ENCODE data around the gene NTN4. TPM values are rescaled to one million over a fixed set of nuclear protein-coding genes. Genes with fewer than 3 reads are reported as not detected.
"Not testable (repeated sequence)": the region's sequence is repeated elsewhere in the genome, so short reads cannot be mapped to it uniquely, and the experiment has no call there.

NTN4 gene
- total RNA-seq, 1 experiment from 2014 or later = 86.7 TPM

DNA sequence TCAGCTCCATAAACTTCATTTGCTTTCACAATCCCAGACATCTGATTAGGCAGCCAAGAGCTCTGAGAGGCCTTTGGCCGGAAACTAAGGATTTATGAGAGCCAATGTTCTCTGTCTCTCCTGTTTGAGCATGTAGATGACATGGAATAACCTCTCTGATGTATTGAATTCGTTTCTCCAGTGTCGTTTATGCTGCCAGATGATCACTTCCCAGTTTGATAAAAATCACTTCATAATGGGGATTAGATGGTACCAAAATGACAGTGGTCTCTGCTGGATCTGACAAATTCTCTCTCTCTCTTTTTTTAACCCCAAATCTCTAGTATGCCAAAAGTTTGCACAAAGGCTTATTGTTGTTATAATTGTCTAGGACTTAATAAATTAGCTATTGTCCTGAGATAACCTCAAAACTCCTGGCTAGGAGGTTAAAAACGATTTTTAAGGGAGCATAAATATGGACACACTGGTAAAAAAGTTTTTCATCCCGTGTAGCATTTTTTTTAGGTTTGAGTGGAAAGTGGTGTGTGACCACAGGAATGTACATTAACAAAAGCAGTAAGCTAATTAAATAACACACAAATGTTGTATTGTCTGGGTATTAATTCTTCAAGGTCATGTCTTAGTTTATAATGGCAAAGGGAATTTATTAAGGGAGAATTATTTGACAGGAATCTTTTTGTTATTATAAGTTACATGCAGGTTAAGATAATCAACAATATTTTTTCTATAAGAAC lies 156.7 kb downstream of the NTN4 start:
- DNase-seq (ENCODE audit: extremely low read depth, low read depth) = peak; percentile 49

DNA sequence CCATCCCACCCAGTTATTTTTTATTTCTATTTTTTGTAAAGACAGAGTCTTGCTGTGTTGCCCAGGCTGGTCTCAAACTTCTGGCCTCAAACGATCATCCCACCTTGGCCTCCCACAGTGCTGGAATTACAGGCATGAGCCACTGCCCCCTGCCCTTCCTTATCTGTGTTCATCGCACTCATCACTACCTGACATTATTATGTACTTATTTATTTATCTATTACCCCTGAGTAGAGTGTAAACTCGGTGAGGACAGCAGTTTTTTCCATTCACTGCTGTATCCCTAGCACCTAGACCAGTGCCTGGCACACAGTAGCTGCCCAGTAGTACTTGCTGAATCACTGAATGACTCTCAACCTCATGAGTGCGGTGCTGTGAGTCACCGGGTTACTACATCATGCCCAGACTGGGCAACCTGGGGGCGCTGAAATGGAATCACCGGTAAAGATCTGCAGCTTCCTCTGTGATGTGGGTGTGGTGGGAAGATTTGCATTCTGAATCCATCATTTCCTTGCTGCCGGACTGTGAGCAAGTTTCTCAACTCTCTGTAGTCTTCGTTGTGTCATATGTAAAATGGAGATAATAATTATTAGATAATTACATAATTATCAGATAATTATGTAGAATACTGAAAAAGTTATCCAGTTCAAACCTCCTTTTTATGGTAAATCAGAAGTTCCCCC lies 157.4 kb downstream of the NTN4 start:
- DNase-seq (ENCODE audit: extremely low read depth, low read depth) = peak; percentile 95

DNA sequence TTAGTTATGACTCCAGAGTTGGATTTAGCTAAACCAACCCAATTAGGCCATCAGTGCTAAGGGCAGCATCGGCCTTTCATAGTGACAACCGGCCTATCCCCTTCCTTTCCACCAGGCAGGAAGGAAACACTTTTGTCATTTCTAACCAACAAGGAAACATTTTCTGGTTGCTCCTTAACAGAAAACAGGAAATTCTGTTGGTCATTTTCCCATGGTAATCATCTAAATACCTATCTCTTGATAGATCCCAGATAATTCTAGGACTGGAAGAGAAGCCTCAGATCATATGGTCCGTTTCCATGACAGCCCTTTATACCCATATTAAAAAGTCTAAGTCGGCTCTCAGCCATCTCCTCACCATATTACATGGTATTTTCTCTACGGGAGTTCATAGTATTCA lies 160.1 kb downstream of the NTN4 start:
- no peak for DNase-seq (ENCODE audit: extremely low read depth, low read depth)

DNA sequence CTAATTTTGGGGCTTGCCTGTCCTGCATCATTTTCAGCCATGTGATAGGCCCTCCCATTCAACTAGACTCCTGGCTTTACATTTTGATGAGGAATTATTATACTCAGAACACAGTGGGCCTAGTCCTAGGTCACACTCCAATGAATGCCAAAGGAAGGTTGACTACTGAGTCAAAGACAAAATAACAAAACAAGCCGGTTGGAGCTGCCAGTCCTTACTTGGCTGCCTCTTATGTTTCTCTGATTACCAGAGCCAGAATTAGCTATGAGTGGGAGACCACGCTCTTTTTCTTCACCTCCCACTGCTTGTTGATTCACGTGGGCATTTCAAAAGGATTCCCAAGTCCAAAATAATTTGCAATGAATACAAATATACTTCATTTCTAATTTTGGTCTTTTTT lies 161.2 kb downstream of the NTN4 start:
- no peak for DNase-seq (ENCODE audit: extremely low read depth, low read depth)

DNA sequence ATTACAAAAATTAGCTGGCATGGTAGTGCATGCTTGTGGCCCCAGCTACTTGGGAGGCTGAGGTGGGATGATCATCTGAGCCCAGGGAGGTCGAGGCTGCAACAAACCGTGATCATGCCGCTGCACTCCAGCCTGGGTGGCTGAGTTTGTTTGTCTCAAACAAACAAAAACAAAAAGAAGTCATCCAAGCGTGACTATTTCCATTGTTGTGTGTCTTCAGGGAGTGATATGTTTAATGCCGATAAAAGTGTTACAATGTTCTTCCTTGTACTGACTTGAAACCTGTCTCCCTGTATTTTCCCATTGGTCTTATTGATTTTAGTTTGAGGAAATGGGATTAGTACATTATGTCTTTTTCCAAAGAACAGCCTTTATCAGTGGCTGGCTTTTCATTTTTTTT lies 163.7 kb downstream of the NTN4 start:
- no peak for DNase-seq (ENCODE audit: extremely low read depth, low read depth)

DNA sequence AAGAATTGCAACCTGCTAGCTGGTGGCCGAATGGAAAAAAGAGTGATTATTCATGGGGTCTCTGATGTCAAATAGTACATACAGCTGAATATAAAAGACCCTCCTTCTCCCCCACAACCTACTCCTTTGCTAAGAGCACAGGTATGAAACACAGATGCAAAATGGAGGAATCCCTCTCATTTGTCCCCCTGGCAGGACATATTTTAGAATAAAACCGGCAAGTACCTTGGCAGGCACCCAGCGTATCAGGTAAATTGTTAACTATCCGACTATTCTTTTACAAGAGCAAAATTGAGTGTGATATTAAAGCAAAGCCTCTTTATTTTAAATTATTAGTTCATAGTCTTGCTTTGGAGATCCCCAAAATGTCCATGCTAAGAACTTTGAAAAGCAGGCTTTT lies 165.6 kb downstream of the NTN4 start:
- no peak for DNase-seq (ENCODE audit: extremely low read depth, low read depth)

DNA sequence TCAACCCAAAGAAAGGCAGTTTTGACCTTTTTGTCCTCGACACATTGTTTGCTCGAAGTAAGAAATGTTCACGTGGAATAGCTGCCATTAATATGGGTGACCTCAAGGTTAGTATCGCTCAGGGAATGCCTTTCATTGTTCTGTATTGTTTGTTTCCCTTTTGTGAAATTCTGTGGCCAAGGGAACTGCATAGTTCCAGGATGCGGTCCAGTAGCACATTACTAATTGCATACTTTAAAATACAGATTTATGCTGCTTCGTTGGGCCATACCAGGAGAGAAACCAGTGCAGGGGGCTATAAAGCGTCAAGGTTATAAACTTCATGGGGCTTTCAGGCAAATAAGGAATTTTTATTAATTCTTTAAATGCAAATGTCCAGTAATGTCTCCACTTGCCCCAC lies 166.0 kb downstream of the NTN4 start:
- DNase-seq (ENCODE audit: extremely low read depth, low read depth) = no peak

DNA sequence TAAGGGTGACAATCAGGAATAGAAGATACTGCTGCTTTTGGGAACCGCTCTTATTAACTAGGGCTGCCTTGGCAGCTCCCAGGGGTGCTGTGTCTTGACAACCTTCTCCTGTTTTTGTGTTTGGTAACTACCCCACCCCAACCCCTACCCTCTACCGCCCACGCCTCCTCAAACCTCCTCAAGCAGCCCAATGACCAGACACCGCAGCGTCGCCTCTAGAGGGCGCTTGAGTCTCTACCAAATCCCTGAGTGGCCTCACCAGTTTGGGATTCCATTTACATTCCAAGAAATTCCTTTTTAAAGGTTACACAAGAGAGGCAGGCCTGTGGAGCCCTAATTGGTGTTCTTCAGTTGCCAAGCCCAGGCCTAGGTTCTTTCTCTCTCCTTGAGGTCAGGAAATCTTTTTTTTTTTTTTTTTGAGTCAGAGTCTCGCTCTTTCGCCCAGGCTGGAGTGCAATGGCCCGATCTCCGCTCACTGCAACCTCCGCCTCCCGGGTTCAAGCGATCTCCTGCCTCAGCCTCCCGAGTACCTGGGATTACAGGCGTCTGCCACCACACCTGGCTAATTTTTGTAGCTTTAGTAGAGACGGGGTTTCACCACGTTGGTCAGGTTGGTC lies 166.9 kb downstream of the NTN4 start:
- peak; percentile 87 for DNase-seq (ENCODE audit: extremely low read depth, low read depth)

DNA sequence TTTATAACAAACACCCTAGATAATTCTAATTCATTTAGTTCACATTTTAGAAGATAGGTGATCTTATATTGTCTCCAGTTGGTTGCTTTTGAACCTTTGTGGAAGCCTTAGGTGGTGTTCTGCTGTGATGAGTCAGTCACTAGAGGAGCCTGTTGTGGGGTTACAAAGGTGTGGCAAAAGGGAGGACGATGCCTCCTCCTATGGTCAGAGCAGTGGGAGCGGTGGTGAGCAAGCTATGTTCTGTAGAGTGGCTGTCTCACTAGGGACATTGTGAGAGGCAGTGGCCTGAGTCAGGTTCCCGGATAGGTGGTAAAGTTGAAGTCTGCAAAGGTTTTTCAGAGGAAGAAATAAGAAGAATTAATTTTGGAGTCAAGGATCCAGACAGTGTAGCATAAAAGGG lies 167.7 kb downstream of the NTN4 start:
- no peak for DNase-seq (ENCODE audit: extremely low read depth, low read depth)

DNA sequence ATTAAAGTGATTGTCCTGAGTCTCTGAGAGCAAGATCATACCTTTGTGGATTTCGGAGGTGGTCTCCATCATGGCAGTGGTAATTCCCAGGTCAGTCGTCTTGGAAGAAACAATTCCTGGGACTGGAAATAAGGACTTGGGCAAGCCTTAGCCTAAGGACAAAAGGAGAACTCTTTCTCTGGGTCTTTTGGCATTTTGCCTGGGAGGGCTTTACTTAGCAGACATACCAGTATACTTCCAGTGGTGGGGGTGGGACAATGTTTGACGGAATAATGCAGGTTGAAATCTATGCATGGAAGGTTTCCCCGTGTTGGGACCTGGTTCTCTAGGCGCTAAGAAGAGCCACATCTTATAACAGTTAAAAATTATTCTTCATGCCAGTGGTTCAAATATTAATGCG lies 168.8 kb downstream of the NTN4 start:
- DNase-seq (ENCODE audit: extremely low read depth, low read depth) = no peak

DNA sequence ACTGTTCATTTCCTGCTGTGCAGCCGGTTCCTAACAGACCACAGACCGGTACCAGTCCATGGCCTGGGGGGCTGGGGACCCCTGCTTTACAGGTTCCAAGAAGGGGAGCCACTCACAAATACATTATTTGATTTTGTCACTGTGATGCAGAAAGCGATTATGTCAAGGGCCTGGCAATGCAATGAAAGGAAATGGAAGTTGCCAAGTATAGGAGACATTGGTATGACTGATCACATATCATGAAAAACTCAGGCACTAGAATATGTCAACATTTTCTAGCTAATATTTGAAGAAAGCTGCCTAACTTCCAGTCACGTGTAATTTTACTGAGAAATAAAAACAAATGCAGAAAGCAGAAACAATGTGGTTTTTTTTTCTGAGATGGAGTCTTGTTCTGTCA lies 170.4 kb downstream of the NTN4 start:
- DNase-seq (ENCODE audit: extremely low read depth, low read depth) = no peak

DNA sequence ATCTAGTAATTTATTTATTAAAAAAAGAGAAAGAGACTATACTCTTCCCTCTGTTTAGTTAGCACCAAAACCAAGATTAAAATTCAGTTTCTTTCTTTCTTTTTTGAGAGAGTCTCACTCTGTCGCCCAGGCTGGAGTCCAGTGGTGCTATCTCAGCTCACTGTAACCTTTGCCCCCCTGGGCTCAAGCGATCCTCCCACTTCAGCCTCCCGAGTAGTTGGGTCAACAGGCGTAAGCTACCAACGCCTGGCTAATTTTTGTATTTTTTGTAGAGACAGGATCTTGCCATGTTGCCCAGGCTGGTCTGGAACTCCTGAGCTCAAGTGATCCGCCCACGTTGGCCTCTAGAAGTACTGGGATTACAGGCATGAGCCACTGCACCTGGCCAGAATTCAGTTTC lies 174.1 kb downstream of the NTN4 start:
- not testable (repeated sequence) for DNase-seq (ENCODE audit: extremely low read depth, low read depth)

DNA sequence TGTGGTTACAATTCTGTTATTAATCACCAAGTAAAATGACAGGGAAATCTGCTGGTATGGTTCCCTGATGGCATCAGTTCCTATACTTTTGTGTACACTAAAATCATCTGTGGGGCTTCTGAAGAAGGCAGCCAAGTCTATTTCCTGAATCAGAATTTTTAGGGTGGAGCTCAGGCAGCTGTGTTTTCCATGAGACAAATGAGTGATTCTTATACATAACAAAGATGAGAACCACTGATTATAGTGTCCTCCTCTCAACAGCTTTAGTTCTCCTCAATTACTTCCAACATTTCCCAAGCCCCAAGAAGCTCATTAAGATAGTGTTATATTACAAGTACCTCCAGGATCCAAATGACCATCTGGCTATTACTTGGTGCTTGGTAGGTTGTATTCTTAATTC lies 174.8 kb downstream of the NTN4 start:
- DNase-seq (ENCODE audit: extremely low read depth, low read depth) = no peak

DNA sequence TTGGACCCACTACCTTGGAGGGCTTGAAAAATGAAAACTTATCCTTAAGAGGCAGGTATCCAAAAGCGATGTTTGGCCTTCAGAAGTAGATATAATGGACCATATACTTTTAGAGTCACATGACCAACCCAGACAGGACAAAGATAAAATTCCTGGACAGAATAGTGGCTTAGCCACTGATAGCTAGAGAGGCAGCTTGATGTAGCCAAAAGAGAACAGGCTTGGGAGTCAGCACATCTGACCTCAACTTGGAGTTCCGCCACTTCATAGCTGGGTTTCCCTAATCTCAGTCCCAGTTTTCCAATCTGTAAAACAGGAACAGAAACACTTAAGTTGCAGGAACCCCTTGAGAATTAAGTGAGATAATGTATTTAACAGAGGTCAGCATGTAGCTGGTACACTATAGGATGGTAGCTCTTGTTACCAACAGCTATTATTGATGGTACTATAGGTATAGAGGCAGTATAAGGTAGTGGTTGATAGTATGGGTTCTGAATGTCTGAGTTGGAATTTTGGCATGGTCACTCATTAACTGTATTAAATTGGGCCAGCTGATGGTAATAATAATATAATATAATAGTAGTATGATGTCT lies 176.1 kb downstream of the NTN4 start:
- DNase-seq (ENCODE audit: extremely low read depth, low read depth) = no peak

DNA sequence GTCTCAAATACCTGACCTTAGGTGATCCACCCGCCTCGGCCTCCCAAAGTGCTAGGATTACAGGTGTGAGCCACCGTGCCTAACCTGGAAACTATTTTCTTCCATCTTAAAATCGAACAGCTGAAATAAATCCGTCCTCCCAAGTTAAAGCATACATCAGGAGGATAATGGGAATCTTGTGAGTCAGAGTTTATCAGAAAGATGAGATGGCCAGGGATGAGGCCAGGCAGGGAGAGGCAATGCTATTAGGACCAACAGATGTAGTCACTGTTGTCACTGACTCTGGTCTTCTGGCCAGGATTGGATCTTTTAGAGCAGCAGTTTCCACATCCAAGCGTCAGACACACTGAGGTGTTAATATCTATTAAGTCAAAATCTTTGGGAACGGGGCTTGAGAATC lies 177.5 kb downstream of the NTN4 start:
- DNase-seq (ENCODE audit: extremely low read depth, low read depth) = no peak

DNA sequence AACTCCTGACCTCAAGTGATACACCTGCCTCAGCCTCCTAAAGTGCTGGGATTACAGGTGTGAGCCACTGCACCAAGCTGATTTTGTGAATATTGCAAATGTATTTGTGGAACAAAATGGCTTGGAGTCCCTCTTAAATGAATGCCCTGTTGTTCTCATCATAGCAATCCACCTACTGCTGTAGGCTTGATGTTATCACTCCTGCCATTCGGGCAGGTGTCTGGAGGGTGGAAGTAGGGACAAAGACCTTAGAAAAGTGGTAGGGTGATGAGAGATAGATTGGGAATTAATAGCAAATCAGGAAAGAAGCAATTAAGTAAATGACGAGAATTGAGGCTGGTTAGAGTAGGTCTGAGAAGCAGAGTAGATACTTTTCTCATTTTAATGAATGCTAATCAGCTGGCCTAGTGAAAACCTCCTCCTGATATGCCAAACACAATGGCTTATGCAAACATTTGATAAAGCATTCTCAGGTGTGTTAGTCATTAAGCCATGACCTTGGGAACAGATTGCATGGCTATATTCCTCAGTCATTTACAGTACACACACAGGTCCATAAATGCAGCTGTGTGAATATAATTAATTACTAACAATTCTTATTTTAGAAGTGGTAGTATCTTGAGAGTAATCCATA lies 178.8 kb downstream of the NTN4 start:
- no peak for DNase-seq (ENCODE audit: extremely low read depth, low read depth)

DNA sequence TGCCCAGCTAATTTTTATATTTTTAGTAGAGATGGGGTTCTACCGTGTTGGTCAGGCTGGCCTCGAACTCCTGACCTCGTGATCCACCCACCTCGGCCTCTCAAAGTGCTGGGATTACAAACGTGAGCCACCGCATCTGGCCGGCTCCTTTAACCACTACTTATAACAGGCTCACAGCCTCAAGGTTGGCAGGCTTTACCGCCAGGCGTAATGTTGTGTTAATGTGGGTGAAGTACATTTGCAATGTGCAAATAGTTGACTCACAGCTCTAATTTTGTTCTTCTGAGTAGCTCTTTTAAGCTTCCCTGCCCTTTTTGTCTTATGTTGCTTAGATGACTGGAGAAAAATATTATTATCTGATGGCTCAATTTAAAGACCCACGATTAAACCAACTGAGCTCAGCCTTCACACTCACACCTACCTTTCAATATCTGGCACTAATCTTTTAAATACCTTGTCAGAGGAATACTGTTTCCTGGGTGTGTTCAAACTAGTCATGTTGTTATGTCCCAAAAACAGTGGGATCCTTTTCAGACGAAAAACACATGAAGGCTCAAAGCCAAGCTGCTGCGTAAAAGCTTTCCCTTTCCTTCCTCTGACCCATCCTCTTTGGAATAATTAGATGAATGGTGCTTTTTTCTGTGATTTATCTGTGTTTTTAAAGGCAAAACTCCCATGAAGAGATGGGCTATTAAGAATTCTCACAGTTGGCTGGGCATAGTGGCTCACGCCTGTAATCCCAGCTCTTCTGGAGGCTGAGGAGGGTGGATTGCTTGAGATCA lies 182.1 kb downstream of the NTN4 start:
- DNase-seq (ENCODE audit: extremely low read depth, low read depth) = peak; percentile 31

Data from NCI-H460 (cell line).